COR-L47 (cell line): ENCODE data around the gene GPN3.
"Not testable (repeated sequence)": the region's sequence is repeated elsewhere in the genome, so short reads cannot be mapped to it uniquely, and the experiment has no call there.

ENCODE experiments used
- DNase-seq: peaks from one replicate; lab custom pipeline; 2025; lab: John Stamatoyannopoulos, UW

GPN3 gene

GRCh38 chr12:110444455-110444854, 23.6 kb downstream of the GPN3 start:
- no peak for DNase-seq

DNA sequence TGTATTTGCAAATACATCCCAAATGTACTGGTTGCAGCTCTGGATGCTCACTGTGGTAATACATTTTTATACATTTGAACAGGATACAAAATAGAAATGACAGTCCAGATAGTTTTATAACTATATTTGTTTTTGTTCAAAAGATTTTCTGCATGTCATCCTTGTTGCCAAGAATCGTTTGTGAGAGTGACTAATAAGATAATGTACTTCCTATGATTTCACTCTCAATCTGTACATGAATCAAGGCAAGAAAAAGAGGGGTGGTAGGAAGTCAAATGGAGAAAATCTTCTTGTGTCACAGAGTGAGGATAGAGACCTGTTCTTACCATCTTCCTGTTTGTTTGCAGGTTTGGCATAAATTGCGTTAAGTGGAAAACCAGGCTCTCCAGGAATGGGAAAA, 31.8 kb downstream of the GPN3 start:
- no peak for DNase-seq

- DNase-seq: no peak
Observed at GRCh38 chr12:110431957-110432587, 36.0 kb downstream of the GPN3 start.

GRCh38 chr12:110429676-110430075, 38.4 kb downstream of the GPN3 start:
- DNase-seq: not testable (repeated sequence)

- DNase-seq: no peak
Observed at GRCh38 chr12:110426406-110426805, 41.7 kb downstream of the GPN3 start.

DNA sequence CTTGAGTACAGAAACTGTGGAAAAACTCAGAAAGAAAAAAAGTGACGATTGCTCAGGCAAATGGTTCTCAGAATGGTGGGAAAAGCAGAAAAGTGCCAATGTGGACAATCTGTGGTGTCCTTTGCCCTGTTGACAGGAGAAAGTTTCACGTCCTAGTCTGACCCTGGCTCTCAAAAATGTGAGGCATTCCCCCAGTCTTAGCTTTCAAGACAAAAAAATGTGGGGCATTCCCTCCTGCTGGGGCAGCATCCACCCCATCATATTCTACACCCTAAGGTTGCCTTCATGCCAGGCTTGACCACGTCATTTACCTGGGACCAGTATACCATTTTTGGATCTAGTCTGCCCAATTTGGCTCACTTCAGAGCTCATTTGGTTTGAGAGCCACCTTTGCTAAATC, 43.8 kb downstream of the GPN3 start:
- DNase-seq: no peak

- no peak for DNase-seq
Observed at GRCh38 chr12:110421701-110422100, 46.4 kb downstream of the GPN3 start.

DNA sequence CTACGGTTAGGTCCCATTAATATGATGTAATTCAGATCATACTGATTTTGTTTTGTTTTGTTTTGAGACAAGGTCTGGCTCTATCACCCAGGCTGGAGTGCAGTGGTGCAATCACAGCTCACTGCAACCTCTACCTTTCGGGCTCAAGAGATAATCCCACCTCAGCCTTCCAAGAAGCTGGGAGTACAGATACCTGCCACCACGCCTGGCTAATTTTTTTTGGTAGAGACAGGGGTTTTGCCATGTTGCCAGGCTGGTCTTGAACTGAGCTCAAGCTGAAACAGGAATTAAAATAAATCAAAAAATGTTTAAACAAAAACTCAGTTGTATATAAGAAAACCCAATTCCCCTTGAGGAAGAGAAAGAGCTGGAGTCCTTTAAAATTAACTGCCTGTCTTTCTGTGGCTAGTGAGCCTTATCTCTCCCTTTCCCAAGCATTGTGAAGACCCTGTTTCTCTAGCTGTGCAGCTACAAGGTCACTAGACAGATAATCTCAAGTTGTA, 46.8 kb downstream of the GPN3 start:
- DNase-seq: no peak

DNA sequence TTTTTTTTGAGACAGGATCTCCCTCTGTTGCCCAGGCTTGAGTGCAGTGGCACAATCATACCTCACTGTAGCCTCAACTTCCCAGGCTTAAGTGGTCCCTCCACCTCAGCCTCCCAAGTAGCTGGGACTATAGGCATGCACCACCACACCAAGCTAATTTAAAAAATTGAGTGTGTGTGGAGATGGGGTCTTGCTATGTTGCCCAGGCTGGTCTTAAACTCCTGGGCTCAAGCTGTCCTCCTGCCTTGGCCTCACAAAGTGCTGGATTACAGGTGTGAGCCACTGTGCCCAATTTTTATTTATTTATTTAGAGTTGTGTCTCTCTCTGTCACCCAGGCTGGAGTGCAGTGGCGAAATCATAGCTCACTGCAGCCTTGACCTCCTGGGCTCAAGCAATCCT, 47.4 kb downstream of the GPN3 start:
- DNase-seq: not testable (repeated sequence)

- DNase-seq: not testable (repeated sequence)
Observed at GRCh38 chr12:110417113-110417512, 50.9 kb downstream of the GPN3 start.

DNA sequence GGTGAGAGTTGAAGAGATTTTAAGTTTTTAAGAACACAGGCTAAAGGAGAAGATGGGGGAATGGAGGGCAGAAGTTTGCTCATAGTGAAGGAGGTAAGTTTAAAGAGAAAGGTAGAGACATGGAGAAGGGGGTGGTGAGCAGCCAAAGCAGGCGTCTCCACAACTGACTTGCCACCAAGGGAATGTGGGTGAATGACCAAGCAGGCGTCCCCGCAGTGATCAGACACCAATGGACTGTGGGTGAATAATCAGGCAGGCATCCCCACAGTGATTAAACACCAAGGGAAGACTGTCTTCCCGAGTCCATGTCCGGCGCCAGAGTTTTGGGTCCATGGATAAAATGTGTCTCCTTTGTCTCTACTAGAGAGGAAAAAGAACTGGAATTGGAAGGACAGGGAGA, 58.0 kb downstream of the GPN3 start:
- DNase-seq: not testable (repeated sequence)

GRCh38 chr12:110405126-110405662, 62.9 kb downstream of the GPN3 start:
- DNase-seq: not testable (repeated sequence)

GRCh38 chr12:110403976-110404682, 63.9 kb downstream of the GPN3 start:
- DNase-seq: peak; percentile 86

- DNase-seq: peak; percentile 91
Observed at GRCh38 chr12:110403146-110403975, 64.7 kb downstream of the GPN3 start, which contains the start of gene ANAPC7. Gene ANAPC7, minus strand, starts transcription at chr12:110403708. Its CDS starts 81 bp downstream, at chr12:110403627.
